Rectal smooth muscle tissue (tissue), 1 donor: ENCODE data around the gene TBXAS1.

ENCODE experiments used
- H3K27ac ChIP-seq: one replicate; pipeline ENCODE4 v1.7.0; 2013; ENCODE audit warnings: low read depth, low read length, inconsistent platforms
- H3K27me3 ChIP-seq: one replicate; pipeline ENCODE4 v1.7.0; 2013; ENCODE audit warnings: low read length; ENCODE audit not compliant: control insufficient read depth, insufficient read depth
- H3K36me3 ChIP-seq: one replicate; pipeline ENCODE4 v1.7.0; 2013; ENCODE audit warnings: low read length; ENCODE audit not compliant: control insufficient read depth, insufficient read depth
- H3K4me1 ChIP-seq: one replicate; pipeline ENCODE4 v1.7.0; 2013; ENCODE audit warnings: low read length; ENCODE audit not compliant: control insufficient read depth, insufficient read depth
- H3K4me3 ChIP-seq: one replicate; pipeline ENCODE4 v1.7.0; 2013; ENCODE audit warnings: low read length
- H3K9ac ChIP-seq: one replicate; pipeline ENCODE4 v1.7.0; 2013; ENCODE audit warnings: low read length

TBXAS1 gene

DNA sequence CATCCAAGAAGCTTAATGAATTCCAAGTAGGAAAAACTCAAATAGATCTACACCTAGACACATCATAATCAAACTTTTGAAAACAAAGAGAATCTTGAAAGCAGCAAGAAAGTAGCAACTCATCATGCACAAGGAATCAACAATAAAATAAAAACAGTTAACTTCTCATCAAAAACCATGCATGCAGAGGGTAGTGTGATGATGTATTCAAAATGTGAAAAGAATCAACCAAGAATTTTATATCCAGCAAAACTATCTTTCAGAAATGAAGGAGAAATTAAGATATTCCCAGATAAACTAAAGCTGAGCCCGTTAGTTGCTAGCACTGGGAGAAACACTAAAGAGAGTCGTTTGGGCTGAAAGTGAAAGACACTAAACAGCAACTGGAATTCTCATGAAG, 238.0 kb downstream of the TBXAS1 start:
- H3K4me3 ChIP-seq, result no peak overlapping the region
- no peaks in the 10 kb centered on the region for H3K4me1 ChIP-seq
- no peaks in the 10 kb centered on the region for H3K36me3 ChIP-seq
- no peak overlapping the region for H3K27ac ChIP-seq
- H3K9ac ChIP-seq, result no peak overlapping the region
- H3K27me3 ChIP-seq, result no peaks in the 10 kb centered on the region

DNA sequence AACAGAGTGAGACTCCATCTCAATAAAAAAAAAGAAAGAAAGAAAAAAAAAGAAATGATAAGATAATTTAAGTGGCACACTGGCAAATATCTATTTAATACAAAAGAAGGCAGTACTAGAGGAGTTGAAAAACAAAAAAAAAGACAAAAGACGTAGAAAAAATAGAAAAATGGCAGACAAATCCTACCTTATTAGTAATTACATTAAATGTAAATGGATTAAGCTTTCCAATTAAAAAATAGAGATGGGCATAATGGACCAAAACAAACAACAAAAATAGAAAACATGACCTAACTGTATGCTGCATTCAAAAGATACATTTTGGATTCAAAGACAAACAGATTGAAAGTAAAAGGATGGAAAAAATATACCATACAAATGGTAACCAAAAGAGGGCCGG, 239.0 kb downstream of the TBXAS1 start:
- Histone ChIP-seq H3K4me1 (no peaks in the 10 kb centered on the region), H3K4me3 (no peak overlapping the region), H3K27me3 (no peaks in the 10 kb centered on the region), H3K9ac (no peak overlapping the region), H3K36me3 (no peaks in the 10 kb centered on the region), H3K27ac (no peak overlapping the region)

DNA sequence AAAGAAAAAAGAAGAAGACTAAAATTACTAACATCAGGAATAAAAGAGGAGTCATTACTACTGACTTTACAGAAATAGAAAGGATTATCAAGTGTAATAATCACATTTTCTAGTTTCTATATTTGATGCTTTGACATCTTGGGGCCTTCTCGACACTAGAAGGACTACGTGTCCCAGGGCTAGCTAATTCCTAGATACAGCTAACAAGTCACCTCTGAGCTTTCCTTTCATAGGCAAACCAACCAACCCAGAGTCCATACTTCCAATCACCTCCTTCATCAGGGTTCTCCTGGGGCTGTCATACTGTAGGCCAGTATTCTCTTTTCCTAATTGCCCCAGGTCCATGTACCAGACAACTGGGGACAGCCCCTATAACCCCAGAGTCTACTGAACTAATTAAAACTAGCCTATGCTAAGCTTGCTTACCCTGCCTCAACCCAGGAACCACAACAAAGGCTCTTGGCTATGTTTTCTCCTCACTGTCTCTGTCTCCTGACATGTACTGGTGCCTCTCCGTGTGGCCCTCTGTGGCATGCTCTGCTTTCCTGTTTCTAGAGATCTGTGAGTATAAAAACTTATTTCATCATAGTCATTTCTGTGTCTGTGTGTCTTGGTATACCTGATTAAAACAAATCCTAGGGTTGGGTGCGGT, 240.4 kb downstream of the TBXAS1 start:
- Histone ChIP-seq H3K4me3 (no peak overlapping the region), H3K4me1 (no peaks in the 10 kb centered on the region), H3K36me3 (no peaks in the 10 kb centered on the region), H3K27ac (no peak overlapping the region), H3K27me3 (no peaks in the 10 kb centered on the region), H3K9ac (no peak overlapping the region)
